Activated CD8-positive, alpha-beta memory T cell treated with anti-CD3 and anti-CD28 coated beads, Interleukin-2, amount 10 ng/mL, durations not matched to agents 7 days and 5 days (primary cell): ENCODE measurements around the gene EARS2. TPM values are rescaled to one million over a fixed set of nuclear protein-coding genes. Genes with fewer than 3 reads are reported as not detected.
A peak's percentile ranks its signal among the peaks of the same experiment; 100 is the strongest.
"Not testable (repeated sequence)": the region's sequence is repeated elsewhere in the genome, so short reads cannot be mapped to it uniquely, and the experiment has no call there.

Experiments
- ATAC-seq: fragments of 150-1000 bp; cut with Tn5 transposase; one replicate; pipeline ENCODE4 v1.10.0; 2021; ENCODE audit warnings: moderate library complexity
- CTCF ChIA-PET: fragments of 350-600 bp; sonication (Branson Sonifier 250); formaldehyde crosslinking; loops from one replicate; lab custom pipeline; 2021; ENCODE audit warnings: antibody characterized with exemption; lab: Charles Lee
- DNase-seq: peaks from one replicate; pipeline ENCODE4 v3.0.0-alpha.2; 2020
- H3K27ac Mint-ChIP-seq: one replicate; pipeline ENCODE4 v1.8.0; 2021; ENCODE audit warnings: mild to moderate bottlenecking, mixed read lengths
- H3K27me3 Mint-ChIP-seq: one replicate; pipeline ENCODE4 v1.8.0; 2021; ENCODE audit warnings: mixed read lengths
- H3K36me3 Mint-ChIP-seq: one replicate; pipeline ENCODE4 v1.8.0; 2021; ENCODE audit warnings: mild to moderate bottlenecking, mixed read lengths
- H3K4me1 Mint-ChIP-seq: one replicate; pipeline ENCODE4 v1.8.0; 2021; ENCODE audit warnings: mixed read lengths
- H3K4me3 Mint-ChIP-seq: one replicate; pipeline ENCODE4 v1.8.0; 2021; ENCODE audit warnings: mild to moderate bottlenecking, moderate library complexity, mixed read lengths
- H3K9me3 Mint-ChIP-seq: one replicate; pipeline ENCODE4 v1.8.0; 2022; ENCODE audit warnings: low read depth, mixed read lengths
- total RNA-seq, 2 experiments: library from RNA; stranded (reverse); gene quantifications; one replicate each; pipeline ENCODE4 v1.2.3, GENCODE V29; 2021

The EARS2 gene
- total RNA-seq, 2 experiments from 2014 or later = 14.3 to 15.9 TPM

DNA sequence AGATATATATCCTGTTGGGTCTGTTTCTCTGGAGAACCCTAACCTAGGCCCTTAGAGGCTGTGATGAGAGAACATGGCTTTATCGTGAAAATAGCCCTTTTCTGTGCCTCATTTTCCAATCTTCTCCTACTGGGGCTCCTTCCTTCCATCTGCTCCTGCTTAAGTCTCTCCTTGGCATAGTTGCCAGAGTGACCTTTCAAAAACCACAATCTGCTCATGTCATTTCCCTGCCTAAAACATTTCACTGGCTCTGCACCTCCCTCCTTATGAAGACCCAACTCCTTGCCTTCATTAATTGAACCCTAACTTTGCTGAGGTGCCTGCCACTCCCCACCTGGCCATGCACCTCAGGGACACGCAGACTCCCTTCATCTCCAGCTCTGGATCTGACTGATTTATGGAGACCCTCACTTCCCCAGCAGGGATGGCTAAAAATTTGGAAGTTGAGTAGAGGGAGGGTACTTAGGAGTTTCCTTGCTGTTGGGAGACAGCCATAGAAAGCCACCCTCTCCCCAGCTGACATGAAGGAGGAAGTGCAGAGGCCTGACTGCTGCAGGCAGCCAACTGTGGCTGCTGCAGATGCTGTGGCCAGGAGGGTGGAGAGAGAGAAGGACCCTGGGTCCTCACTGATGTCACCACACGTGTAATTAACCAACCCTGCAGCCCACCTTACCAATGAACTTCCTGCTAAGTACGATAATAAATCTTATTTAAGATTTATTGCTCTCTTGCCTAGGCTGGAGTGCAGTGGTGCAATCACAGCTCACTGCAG lies 40.6 kb downstream of the EARS2 start:
- no peak overlapping the region for H3K4me3 Mint-ChIP-seq
- DNase-seq (peak; percentile 59), ATAC-seq (peak; percentile 44)
- H3K27me3 Mint-ChIP-seq = no peaks in the 10 kb centered on the region
- peaks cover 26% of the 10 kb centered on the region for H3K36me3 Mint-ChIP-seq
- no peaks in the 10 kb centered on the region for H3K9me3 Mint-ChIP-seq
- H3K27ac Mint-ChIP-seq = peak overlapping the region; percentile 65
- H3K4me1 Mint-ChIP-seq = peaks cover 59% of the 10 kb centered on the region
- CTCF ChIA-PET = interaction anchor here (0.6 to 1.0 kb wide), 3 partner anchors 12 to 330 kb away, joined by 3 to 5 read pairs (median 4); no protein-coding TSS in a partner anchor

DNA sequence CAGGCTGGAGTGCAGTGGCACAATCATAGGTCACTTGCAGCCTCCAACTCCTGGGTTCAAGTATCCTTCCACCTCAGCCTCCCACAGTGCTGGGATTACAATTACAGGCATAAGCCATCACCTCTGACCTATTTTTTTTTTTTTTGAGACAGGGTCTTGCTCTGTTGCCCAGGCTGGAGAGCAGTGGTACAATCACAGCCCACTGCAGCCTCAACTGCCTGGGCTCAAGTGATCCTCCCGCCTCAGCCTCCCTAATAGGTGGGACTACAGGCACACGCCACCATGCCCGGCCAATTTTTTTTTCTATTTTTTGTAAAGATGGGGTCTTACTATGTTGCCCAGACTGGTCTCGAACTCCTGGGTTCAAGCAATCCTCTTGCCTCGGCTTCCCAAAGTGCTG lies 41.3 kb downstream of the EARS2 start:
- no peaks in the 10 kb centered on the region for H3K9me3 Mint-ChIP-seq
- H3K4me3 Mint-ChIP-seq = peak overlapping the region; percentile 8
- peaks cover 62% of the 10 kb centered on the region for H3K4me1 Mint-ChIP-seq
- CTCF ChIA-PET = interaction anchor here (0.7 to 1.4 kb wide), 7 partner anchors 10 to 81 kb away, joined by 3 to 6 read pairs (median 3); partner anchors contain the start of gene UBFD1
- no peaks in the 10 kb centered on the region for H3K27me3 Mint-ChIP-seq
- peak overlapping the region; percentile 73 for H3K27ac Mint-ChIP-seq
- no peak for DNase-seq
- peaks cover 23% of the 10 kb centered on the region for H3K36me3 Mint-ChIP-seq
- no peak for ATAC-seq

DNA sequence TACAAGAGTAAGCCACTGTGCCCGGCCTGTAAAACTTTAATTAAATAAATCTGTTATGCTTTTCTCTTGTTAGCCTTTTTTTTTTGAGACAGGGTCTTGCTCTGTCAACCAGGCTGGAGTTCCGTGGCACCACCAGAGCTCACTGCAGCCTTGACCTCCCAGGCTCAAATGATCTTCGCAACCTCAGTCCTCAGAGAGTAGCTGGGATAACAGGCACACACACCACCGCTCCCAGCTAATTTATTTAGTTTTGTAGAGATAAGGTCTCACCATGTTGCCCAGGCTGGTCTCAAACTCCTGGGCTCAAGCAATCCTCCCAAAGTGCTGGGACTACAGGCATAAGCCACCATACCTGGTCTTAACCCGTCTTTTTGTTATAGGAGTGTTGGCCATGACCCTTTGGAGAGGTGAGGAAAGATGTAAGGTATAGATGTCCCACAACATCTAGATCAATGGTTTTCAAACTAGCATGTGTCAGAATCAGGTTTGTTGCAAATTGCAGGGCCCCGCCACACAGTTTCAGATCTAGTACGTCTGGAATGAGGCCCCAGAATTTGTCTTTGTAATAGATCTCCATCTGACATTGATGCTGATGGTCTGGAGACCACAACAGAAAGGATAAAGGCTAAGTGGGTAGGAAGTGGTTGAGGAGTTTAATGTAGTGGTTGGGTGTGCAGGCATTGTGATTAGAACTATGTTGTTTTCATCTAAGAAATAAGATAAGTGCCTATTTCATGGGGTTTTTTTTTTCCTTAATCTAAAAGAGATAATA lies 42.6 kb downstream of the EARS2 start:
- CTCF ChIA-PET = interaction anchor here (0.9 to 1.4 kb wide), 8 partner anchors 10 to 82 kb away, joined by 3 to 6 read pairs (median 3); partner anchors contain the start of gene UBFD1
- H3K27me3 Mint-ChIP-seq = no peaks in the 10 kb centered on the region
- ATAC-seq (peak; percentile 43), DNase-seq (peak; percentile 82)
- peak overlapping the region; percentile 84 for H3K27ac Mint-ChIP-seq
- peaks cover 67% of the 10 kb centered on the region for H3K4me1 Mint-ChIP-seq
- no peaks in the 10 kb centered on the region for H3K9me3 Mint-ChIP-seq
- peaks cover 21% of the 10 kb centered on the region for H3K36me3 Mint-ChIP-seq
- peak overlapping the region; percentile 37 for H3K4me3 Mint-ChIP-seq

DNA sequence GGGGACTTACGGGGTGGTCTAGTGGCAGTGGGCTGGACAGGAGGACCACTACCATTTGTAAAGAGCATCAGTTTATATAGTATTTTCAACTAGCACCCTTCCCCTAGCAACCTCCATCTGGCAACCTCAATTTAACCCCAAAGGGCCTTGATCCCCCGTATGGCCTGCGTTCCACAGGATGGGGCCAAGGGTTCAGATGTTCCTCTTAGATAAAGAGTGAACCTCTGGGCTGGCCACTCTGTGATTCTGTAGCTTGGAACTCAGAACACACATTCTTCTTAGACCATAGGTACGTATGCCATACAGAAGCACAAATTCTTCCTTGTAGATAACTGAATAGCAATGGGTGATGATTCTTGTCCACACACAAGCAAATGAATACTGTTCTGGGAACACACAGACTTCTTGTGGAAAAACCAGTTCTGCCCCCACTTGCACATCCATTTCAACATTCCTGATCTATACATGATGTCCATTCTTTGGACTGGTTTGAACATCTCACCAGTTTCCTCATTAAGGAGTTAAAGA lies 44.9 kb downstream of the EARS2 start:
- Mint-ChIP-seq H3K4me3 (no peak overlapping the region), H3K4me1 (peaks cover 64% of the 10 kb centered on the region), H3K36me3 (peaks cover 30% of the 10 kb centered on the region), H3K27ac (no peak overlapping the region), H3K9me3 (no peaks in the 10 kb centered on the region), H3K27me3 (no peaks in the 10 kb centered on the region)
- DNase-seq (no peak), ATAC-seq (no peak)
- CTCF ChIA-PET = interaction anchor here (0.7 kb wide), 1 partner anchor 105 kb away, joined by 3 read pairs; no protein-coding TSS in a partner anchor

DNA sequence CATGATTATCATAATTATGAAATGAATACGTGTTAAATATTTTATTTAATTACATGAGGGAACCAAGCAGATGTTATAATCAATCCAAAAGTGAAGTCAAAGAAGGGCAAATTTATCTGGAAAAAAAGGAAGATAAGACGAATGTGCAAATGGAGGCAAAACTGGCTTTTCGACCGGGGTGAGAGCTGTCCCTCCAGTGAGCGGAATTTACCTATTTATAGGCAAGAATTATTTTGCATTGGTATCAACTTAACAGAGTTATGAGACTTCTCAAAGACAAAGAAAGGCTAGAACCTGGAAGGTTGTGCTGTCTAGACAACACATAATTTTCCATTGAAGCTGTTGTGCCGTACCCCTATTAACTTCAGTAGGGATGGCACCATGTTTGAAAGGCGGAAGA lies 45.4 kb downstream of the EARS2 start:
- Mint-ChIP-seq H3K27me3 (no peaks in the 10 kb centered on the region), H3K9me3 (no peaks in the 10 kb centered on the region), H3K36me3 (peaks cover 34% of the 10 kb centered on the region), H3K4me3 (peak overlapping the region; percentile 60), H3K4me1 (peaks cover 65% of the 10 kb centered on the region), H3K27ac (no peak overlapping the region)
- CTCF ChIA-PET = no interaction called here
- no peak for ATAC-seq
- DNase-seq = no peak

DNA sequence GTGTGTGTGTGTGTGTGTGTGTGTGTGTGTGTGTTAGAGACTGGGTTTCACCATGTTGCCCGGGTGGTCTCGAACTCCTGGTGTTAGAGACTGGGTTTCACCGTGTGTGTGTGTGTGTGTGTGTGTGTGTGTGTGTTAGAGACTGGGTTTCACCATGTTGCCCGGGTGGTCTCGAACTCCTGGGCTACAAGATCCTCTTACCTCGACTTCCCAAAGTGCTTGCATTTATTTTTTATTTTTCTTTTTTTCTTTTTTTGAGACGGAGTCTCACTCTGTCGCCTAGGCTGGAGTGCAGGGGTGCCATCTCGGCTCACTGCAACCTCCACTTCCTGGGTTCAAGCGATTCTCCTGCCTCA lies 46.3 kb downstream of the EARS2 start:
- Mint-ChIP-seq H3K36me3 (peaks cover 36% of the 10 kb centered on the region), H3K4me1 (peaks cover 66% of the 10 kb centered on the region), H3K4me3 (peak overlapping the region; percentile 80), H3K27ac (peak overlapping the region; percentile 77)
- ATAC-seq, H3K27me3 Mint-ChIP-seq, DNase-seq, CTCF ChIA-PET, H3K9me3 Mint-ChIP-seq: not testable (repeated sequence)

DNA sequence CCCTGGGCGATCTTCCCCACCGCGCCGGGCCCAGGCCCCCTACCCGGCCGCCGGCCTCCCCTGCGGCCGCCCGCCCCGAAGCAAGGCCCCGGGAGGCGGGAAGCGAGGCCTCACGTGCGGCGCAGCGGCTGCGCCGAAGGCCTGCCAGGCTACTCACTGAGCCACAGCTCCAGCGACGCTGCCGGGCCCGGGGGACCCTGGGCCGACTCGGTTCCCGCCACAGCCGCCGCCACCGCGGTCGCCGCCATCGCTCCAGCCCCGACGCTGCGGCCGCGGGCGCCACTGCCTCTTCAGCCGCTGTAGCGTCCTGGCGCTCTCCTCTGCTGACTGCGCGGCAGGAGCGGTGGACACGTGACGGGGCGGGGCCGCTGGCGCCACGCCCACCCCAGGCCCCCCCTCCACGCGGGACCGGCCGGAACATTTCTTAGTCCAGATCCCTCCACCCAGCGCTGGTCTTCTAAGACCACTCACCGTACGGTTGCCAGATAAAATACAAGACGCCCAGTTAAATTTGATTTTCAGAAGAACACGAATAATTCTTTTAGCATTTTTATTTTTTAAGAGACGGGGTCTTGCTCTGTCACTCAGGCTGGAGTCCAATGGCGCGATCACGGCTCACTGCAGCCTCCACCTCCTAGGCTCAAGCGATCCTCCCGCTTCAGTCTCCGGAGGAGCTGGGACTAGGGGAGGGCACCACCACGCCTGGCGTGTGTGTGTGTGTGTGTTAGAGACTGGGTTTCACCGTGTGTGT lies 46.8 kb downstream of the EARS2 start, which contains the start of gene GGA2:
Gene GGA2 (minus strand): TSS at position 331 of the 751 bp plus-strand sequence. CDS start 83 bp downstream, at position 248.
- peak; percentile 85 for DNase-seq
- CTCF ChIA-PET = interaction anchor here (1.0 to 1.1 kb wide), 2 partner anchors 46 to 75 kb away, joined by 3 to 4 read pairs; no protein-coding TSS in a partner anchor
- peak; percentile 91 for ATAC-seq
- no peaks in the 10 kb centered on the region for H3K27me3 Mint-ChIP-seq
- H3K27ac Mint-ChIP-seq = peak within 1 kb of the TSS; percentile 79
- H3K4me1 Mint-ChIP-seq = peaks cover 67% of the 10 kb centered on the region
- peak within 1 kb of the TSS; percentile 80 for H3K4me3 Mint-ChIP-seq
- H3K36me3 Mint-ChIP-seq = peaks cover 36% of the 10 kb centered on the region
- H3K9me3 Mint-ChIP-seq = no peaks in the 10 kb centered on the region

DNA sequence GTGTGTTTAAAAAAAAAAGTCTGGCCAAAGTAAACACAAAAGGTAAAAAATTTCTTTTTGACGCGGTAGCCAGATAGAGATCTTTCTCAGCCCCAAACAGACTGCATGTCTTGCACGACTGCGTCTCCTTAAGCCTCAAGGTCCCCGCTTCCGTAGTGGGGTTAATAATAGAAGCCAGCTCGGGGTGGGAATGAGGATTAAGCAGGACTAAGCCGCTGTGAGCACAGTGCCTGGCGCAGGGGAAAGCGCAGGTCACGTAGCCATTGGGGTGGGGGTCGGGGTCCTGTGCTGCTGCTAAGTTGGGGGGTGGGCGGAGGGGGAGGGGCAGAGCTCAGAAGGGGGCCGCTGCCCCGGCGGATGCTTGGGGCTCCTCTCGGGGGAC lies 47.4 kb downstream of the EARS2 start:
- peak overlapping the region; percentile 79 for H3K27ac Mint-ChIP-seq
- H3K36me3 Mint-ChIP-seq = peaks cover 34% of the 10 kb centered on the region
- H3K4me1 Mint-ChIP-seq = peaks cover 67% of the 10 kb centered on the region
- peak; percentile 40 for ATAC-seq
- CTCF ChIA-PET = interaction anchor here (1.0 to 1.1 kb wide), 2 partner anchors 47 to 75 kb away, joined by 3 to 4 read pairs; no protein-coding TSS in a partner anchor
- H3K9me3 Mint-ChIP-seq = no peaks in the 10 kb centered on the region
- H3K4me3 Mint-ChIP-seq = peak overlapping the region; percentile 80
- H3K27me3 Mint-ChIP-seq = no peaks in the 10 kb centered on the region
- peak; percentile 71 for DNase-seq

DNA sequence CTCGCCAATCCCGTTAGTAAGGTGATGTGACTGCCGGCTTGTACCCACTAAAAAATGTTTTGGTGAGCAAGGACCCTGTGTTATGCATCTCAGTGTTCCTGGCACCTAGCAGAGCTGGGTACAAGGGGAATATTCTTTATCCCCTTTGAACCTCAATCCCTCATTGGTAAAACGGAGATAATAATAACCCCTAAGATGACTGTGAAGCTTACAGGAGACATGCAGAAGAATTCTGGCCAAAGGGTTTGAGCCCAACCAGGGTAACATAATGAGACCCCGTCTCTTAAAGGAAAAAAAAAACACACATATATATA lies 47.8 kb downstream of the EARS2 start:
- peak overlapping the region; percentile 80 for H3K4me3 Mint-ChIP-seq
- DNase-seq = no peak
- no peaks in the 10 kb centered on the region for H3K27me3 Mint-ChIP-seq

DNA sequence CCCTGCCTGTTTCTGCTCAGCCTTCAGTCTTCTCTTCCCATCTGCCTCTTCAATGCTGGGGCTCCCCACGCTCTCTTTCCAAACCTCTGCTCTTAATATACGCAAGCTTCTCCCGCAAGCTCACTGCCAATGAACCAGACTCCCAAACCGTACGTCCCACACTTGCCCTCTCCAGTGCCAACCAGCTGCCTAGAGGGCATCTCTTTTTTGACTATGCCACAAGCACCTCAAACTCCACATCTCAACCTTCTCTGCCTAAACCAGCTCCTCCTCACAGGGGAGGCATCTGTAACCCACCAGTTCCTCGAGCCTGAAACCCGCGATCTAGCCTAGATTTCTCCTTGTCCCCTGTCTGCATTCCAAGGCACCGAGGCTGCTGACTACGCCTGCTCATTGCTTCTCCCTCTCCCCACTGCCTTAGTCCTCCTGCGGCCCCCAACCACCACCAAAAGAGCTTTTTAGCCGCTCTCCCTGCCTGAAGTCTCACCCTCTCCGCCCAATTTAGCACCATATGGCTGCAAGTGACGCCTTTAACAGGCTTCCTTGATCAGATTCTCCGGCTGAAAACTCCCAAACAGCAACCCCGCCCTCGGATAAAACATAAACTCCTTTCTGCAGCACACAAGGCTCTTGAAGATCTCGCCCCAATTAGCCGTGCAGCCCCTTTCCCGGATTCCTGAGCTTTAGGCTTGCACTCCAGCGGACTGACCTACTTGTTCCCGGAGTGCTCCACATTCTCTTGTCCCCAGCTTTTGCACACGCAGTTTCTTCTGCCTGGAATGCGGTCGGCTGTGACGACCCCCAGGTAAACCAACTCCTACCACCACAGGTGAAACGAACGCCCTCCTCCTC lies 48.3 kb downstream of the EARS2 start:
- no peak for ATAC-seq
- Mint-ChIP-seq H3K4me3 (peak overlapping the region; percentile 80), H3K27ac (peak overlapping the region; percentile 79), H3K9me3 (no peaks in the 10 kb centered on the region), H3K27me3 (no peaks in the 10 kb centered on the region), H3K4me1 (peaks cover 67% of the 10 kb centered on the region), H3K36me3 (peaks cover 28% of the 10 kb centered on the region)
- CTCF ChIA-PET = interaction anchor here (0.6 to 1.2 kb wide), 2 partner anchors 49 to 88 kb away, joined by 3 read pairs; partner anchors contain the start of gene UBFD1
- no peak for DNase-seq

More for the DNA sequence above, 47.8 kb downstream of the EARS2 start:
- Mint-ChIP-seq H3K36me3 (peaks cover 31% of the 10 kb centered on the region), H3K4me1 (peaks cover 67% of the 10 kb centered on the region), H3K27ac (peak overlapping the region; percentile 79), H3K9me3 (no peaks in the 10 kb centered on the region)
- CTCF ChIA-PET = interaction anchor here (1.0 to 1.1 kb wide), 2 partner anchors 47 to 74 kb away, joined by 3 to 4 read pairs; no protein-coding TSS in a partner anchor
- no peak for ATAC-seq

DNA sequence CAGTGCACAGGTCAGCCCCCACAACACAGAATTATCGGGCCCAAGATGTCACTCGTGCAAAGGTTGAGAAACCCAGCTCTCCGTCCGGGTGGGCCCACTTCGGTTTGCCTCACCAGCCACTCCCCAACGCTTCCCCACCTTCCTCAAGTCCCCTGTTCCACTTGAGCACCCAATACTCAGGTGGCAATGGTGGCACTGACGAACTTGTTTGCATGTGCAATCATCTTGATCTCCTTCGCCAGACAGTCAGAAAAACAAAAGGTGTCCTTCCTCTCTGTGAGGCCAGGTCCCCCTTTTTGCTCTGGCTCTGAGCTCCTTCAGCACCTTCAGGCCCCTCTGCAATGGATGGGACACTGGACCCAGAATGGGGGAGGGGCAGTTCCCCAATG lies 50.5 kb downstream of the EARS2 start:
- no peaks in the 10 kb centered on the region for H3K9me3 Mint-ChIP-seq
- ATAC-seq (no peak), DNase-seq (no peak)
- H3K27ac Mint-ChIP-seq = no peak overlapping the region
- H3K27me3 Mint-ChIP-seq = no peaks in the 10 kb centered on the region
- H3K4me3 Mint-ChIP-seq = no peak overlapping the region
- H3K4me1 Mint-ChIP-seq = peaks cover 77% of the 10 kb centered on the region
- H3K36me3 Mint-ChIP-seq = peaks cover 26% of the 10 kb centered on the region
- CTCF ChIA-PET = interaction anchor here (0.8 to 3.6 kb wide), 5 partner anchors 9 to 90 kb away, joined by 3 to 22 read pairs (median 4); partner anchors contain the start of genes NDUFAB1 and UBFD1
